ENCODE results near the gene ZNF569. TPM values are rescaled to one million over a fixed set of nuclear protein-coding genes. Genes with fewer than 3 reads are reported as not detected.

Gene ZNF569
- total and polyA plus RNA-seq, 10 of the 15 experiments (the other 5 are each of a cell fraction or from before 2014, with no cell fraction given), result 0.82 to 4.3 (median 2.3) TPM

DNA sequence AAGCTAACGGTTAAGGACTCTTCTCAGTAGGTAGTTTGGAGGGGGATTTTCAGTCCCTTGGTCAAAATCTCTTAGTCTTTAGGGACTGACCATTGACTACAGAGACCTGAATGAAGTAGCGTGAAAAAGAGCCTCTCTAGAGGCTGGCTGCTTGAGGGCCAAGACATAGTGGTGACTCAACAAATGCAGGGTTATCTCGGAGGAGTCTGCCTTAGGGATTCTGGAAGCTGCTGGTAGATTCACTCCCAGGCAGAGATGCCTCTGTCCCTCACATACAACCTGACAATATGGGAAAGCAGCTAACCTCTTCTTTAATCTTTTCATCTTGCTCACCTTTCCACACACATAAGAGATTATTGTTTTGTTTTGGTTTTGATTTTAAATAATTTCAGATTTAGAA is 44.6 kb upstream of the ZNF569 start (continued):
- TF ChIP-seq MYC (IDR thresholded peaks at IDR 0.05; ENCODE audit: insufficient read depth, insufficient read length, insufficient replicate concordance, low read length, severe bottlenecking) (no peak), SPI1 (IDR thresholded peaks at IDR 0.05; ENCODE audit: borderline replicate concordance, insufficient read depth, low read depth, low read length) (no peak), BCL11A (IDR thresholded peaks at IDR 0.05; ENCODE audit: low read depth, low read length) (no peak)

DNA sequence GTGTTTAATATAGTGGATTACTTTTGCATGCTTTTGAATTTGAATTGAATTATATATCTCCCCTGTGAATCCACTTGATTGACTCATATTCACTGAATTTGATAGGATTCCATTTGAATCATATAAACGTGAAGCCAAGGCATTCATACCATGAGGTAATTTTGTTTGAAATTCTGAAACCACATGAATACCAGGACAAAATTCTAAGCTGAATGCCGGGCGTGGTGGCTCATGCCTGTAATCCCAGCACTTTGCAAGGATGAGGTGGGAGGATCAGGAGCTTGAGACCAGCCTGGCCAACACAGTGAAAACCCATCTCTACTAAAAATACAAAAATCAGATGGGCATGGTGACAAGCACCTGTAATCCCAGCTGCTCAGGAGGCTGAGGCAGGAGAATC is 43.9 kb upstream of the ZNF569 start:
- Histone ChIP-seq H3K4me3 (no peak overlapping the region), H3K36me3 (ENCODE audit: control insufficient read depth in 2 of 2, insufficient read depth in 2 of 2, low read length in 1 of 2) (no peaks in the 10 kb centered on the region), H2AFZ (ENCODE audit: control insufficient read depth, low read depth, low read length) (no peak overlapping the region), H3K9me3 (replicated peaks; ENCODE audit: control insufficient read depth, insufficient read depth, low read length) (peaks cover 6% of the 10 kb centered on the region), H3K79me2 (ENCODE audit: control insufficient read depth, insufficient read depth, low read length) (no peaks in the 10 kb centered on the region), H3K27ac (ENCODE audit: control insufficient read depth, insufficient read depth) (no peak overlapping the region), H3K4me2 (ENCODE audit: control insufficient read depth, insufficient read depth) (no peak overlapping the region), H3K4me1 (ENCODE audit: control insufficient read depth, insufficient read depth, low read length) (no peaks in the 10 kb centered on the region), H4K20me1 (ENCODE audit: control insufficient read depth, insufficient read depth) (no peaks in the 10 kb centered on the region), H3K9ac (ENCODE audit: control insufficient read depth, insufficient read depth, low read length) (no peak overlapping the region), H3K27me3 (replicated peaks in 1 of 2; ENCODE audit: control insufficient read depth in 2 of 2, insufficient read depth in 2 of 2, low read length in 1 of 2) (no peaks in the 10 kb centered on the region)
- no peak for FAIRE-seq
- in situ Hi-C loops (cut with MboI) (no loop called here), intact Hi-C loops (cut with micrococcal nuclease; ENCODE audit: unreplicated experiment) (no loop called here)
- SMC1A ChIA-PET (ENCODE audit: uncharacterized antibody, unreplicated experiment), result no interaction called here
- ATAC-seq, result no peak
- WGBS (ENCODE audit: insufficient coverage, insufficient replicate concordance, low lambda C conversion rate, missing lambda C conversion rate), result 76% methylated on average over 3 of the region's 3 CpGs
- BruUV-seq (replicated peaks), result no TSS peak
- TF ChIP-seq, protein P1, sequence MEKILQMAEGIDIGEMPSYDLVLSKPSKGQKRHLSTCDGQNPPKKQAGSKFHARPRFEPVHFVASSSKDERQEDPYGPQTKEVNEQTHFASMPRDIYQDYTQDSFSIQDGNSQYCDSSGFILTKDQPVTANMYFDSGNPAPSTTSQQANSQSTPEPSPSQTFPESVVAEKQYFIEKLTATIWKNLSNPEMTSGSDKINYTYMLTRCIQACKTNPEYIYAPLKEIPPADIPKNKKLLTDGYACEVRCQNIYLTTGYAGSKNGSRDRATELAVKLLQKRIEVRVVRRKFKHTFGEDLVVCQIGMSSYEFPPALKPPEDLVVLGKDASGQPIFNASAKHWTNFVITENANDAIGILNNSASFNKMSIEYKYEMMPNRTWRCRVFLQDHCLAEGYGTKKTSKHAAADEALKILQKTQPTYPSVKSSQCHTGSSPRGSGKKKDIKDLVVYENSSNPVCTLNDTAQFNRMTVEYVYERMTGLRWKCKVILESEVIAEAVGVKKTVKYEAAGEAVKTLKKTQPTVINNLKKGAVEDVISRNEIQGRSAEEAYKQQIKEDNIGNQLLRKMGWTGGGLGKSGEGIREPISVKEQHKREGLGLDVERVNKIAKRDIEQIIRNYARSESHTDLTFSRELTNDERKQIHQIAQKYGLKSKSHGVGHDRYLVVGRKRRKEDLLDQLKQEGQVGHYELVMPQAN (conservative IDR thresholded peaks at IDR 0.05), result no peak
- TF ChIP-seq FOXK2 (IDR thresholded peaks at IDR 0.05), result no peak
- no peak for TF ChIP-seq TCF7 (IDR thresholded peaks at IDR 0.05; ENCODE audit: borderline replicate concordance)
- no peak for TF ChIP-seq HDAC2 (IDR thresholded peaks at IDR 0.05)
- DNase-seq (ENCODE audit: low read depth, low spot score), result no peak
- RAD21 ChIA-PET (ENCODE audit: unreplicated experiment), result no interaction called here
- POLR2A ChIA-PET, result no interaction called here
- CTCF ChIA-PET, result no interaction called here
